ENCODE results near the gene GRIP1. TPM values are rescaled to one million over a fixed set of nuclear protein-coding genes. Genes with fewer than 3 reads are reported as not detected.

The GRIP1 gene
- total and polyA plus RNA-seq, 2 donors (not counting 1 experiment from before 2014, with no cell fraction given) = 0.12 TPM; not detected in 1

DNA sequence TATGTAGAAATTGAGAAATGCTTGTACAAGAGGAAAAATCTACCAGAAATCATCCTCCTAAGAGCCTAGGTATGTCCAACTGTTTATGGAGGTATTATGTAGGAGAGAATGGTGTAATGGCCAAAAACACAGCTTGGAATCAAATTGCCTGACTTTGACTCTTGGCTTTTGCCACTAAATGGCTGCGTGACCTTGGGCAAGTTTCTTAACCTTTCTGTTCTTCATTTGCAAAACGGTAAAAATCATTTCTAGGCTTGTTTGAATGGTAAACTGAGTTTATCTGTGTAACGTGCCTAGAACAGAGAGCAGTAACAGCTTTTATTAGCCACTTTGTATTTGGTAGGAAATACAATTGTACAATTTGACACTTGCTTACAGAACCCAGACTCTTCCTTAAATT lies 4.9 kb upstream of the GRIP1 start:
- Histone ChIP-seq H3K9ac (ENCODE audit: insufficient read depth, low read length) (no peak overlapping the region), H2AFZ (ENCODE audit: low read length) (no peak overlapping the region), H3K4me1 (ENCODE audit: control insufficient read depth, extremely low read depth, insufficient read depth, low read length) (no peaks in the 10 kb centered on the region), H3K36me3 (ENCODE audit: control insufficient read depth, insufficient read depth, low read length) (no peaks in the 10 kb centered on the region), H3K79me2 (ENCODE audit: control insufficient read depth, insufficient read depth, low read length) (no peaks in the 10 kb centered on the region), H4K20me1 (ENCODE audit: control insufficient read depth, extremely low read depth, insufficient read depth, low read length) (no peaks in the 10 kb centered on the region), H3K27me3 (ENCODE audit: control insufficient read depth, insufficient read depth, low read length) (peaks cover 11% of the 10 kb centered on the region), H3K9me3 (ENCODE audit: control insufficient read depth, insufficient read depth, low read depth, low read length) (no peaks in the 10 kb centered on the region), H3K27ac (ENCODE audit: insufficient read depth, low read length) (no peak overlapping the region), H3K4me2 (ENCODE audit: extremely low read depth, insufficient read depth, low read length) (no peak overlapping the region), H3K4me3 (replicated peaks in 1 of 4; ENCODE audit: control extremely low read depth in 1 of 4, insufficient read depth in 1 of 4, low read depth in 3 of 4, low read length in 4 of 4) (no peak overlapping the region)
- no peak for DNase-seq (ENCODE audit: low read depth in 2 of 2)
- no peak for TF ChIP-seq EZH2 (IDR thresholded peaks at IDR 0.05; ENCODE audit: low read length, missing control alignments)
- TF ChIP-seq, protein P1, sequence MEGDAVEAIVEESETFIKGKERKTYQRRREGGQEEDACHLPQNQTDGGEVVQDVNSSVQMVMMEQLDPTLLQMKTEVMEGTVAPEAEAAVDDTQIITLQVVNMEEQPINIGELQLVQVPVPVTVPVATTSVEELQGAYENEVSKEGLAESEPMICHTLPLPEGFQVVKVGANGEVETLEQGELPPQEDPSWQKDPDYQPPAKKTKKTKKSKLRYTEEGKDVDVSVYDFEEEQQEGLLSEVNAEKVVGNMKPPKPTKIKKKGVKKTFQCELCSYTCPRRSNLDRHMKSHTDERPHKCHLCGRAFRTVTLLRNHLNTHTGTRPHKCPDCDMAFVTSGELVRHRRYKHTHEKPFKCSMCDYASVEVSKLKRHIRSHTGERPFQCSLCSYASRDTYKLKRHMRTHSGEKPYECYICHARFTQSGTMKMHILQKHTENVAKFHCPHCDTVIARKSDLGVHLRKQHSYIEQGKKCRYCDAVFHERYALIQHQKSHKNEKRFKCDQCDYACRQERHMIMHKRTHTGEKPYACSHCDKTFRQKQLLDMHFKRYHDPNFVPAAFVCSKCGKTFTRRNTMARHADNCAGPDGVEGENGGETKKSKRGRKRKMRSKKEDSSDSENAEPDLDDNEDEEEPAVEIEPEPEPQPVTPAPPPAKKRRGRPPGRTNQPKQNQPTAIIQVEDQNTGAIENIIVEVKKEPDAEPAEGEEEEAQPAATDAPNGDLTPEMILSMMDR (conservative IDR thresholded peaks at IDR 0.05 in 1 of 2, IDR thresholded peaks at IDR 0.05 in 1 of 2; ENCODE audit: low read depth in 1 of 2, low read length in 2 of 2) = no peak

- no peak overlapping the region for H3K9ac ChIP-seq (ENCODE audit: insufficient read depth, low read length)
- no peak overlapping the region for H3K4me2 ChIP-seq (ENCODE audit: extremely low read depth, insufficient read depth, low read length)
- no peak overlapping the region for H3K27ac ChIP-seq (ENCODE audit: insufficient read depth, low read length)
- no peak overlapping the region for H2AFZ ChIP-seq (ENCODE audit: low read length)
- no peak overlapping the region for H3K4me3 ChIP-seq (replicated peaks in 1 of 4; ENCODE audit: control extremely low read depth in 1 of 4, insufficient read depth in 1 of 4, low read depth in 3 of 4, low read length in 4 of 4)
- H3K4me1 ChIP-seq (ENCODE audit: control insufficient read depth, extremely low read depth, insufficient read depth, low read length) = no peaks in the 10 kb centered on the region
- no peak for DNase-seq (ENCODE audit: low read depth in 2 of 2)
- peaks cover 14% of the 10 kb centered on the region for H3K27me3 ChIP-seq (ENCODE audit: control insufficient read depth, insufficient read depth, low read length)
- H4K20me1 ChIP-seq (ENCODE audit: control insufficient read depth, extremely low read depth, insufficient read depth, low read length) = no peaks in the 10 kb centered on the region
- H3K9me3 ChIP-seq (ENCODE audit: control insufficient read depth, insufficient read depth, low read depth, low read length) = no peaks in the 10 kb centered on the region
- TF ChIP-seq, protein P1 (conservative IDR thresholded peaks at IDR 0.05 in 1 of 2, IDR thresholded peaks at IDR 0.05 in 1 of 2; ENCODE audit: low read depth in 1 of 2, low read length in 2 of 2) = no peak
- TF ChIP-seq EZH2 (IDR thresholded peaks at IDR 0.05; ENCODE audit: low read length, missing control alignments) = no peak
- H3K36me3 ChIP-seq (ENCODE audit: control insufficient read depth, insufficient read depth, low read length) = no peaks in the 10 kb centered on the region
- no peaks in the 10 kb centered on the region for H3K79me2 ChIP-seq (ENCODE audit: control insufficient read depth, insufficient read depth, low read length)
Observed at GRCh38 chr12:66683073-66683472, 4.2 kb upstream of the GRIP1 start.

- no peak overlapping the region for H2AFZ ChIP-seq (ENCODE audit: low read length)
- H3K4me3 ChIP-seq (replicated peaks in 1 of 4; ENCODE audit: control extremely low read depth in 1 of 4, insufficient read depth in 1 of 4, low read depth in 3 of 4, low read length in 4 of 4) = no peak overlapping the region
- peaks cover 14% of the 10 kb centered on the region for H3K27me3 ChIP-seq (ENCODE audit: control insufficient read depth, insufficient read depth, low read length)
- no peaks in the 10 kb centered on the region for H3K9me3 ChIP-seq (ENCODE audit: control insufficient read depth, insufficient read depth, low read depth, low read length)
- no peak overlapping the region for H3K27ac ChIP-seq (ENCODE audit: insufficient read depth, low read length)
- DNase-seq (ENCODE audit: low read depth in 2 of 2) = no peak
- no peaks in the 10 kb centered on the region for H3K79me2 ChIP-seq (ENCODE audit: control insufficient read depth, insufficient read depth, low read length)
- TF ChIP-seq, protein P1 (conservative IDR thresholded peaks at IDR 0.05 in 1 of 2, IDR thresholded peaks at IDR 0.05 in 1 of 2; ENCODE audit: low read depth in 1 of 2, low read length in 2 of 2) = no peak
- TF ChIP-seq EZH2 (IDR thresholded peaks at IDR 0.05; ENCODE audit: low read length, missing control alignments) = no peak
- no peaks in the 10 kb centered on the region for H3K36me3 ChIP-seq (ENCODE audit: control insufficient read depth, insufficient read depth, low read length)
- no peaks in the 10 kb centered on the region for H4K20me1 ChIP-seq (ENCODE audit: control insufficient read depth, extremely low read depth, insufficient read depth, low read length)
- no peak overlapping the region for H3K9ac ChIP-seq (ENCODE audit: insufficient read depth, low read length)
- H3K4me1 ChIP-seq (ENCODE audit: control insufficient read depth, extremely low read depth, insufficient read depth, low read length) = no peaks in the 10 kb centered on the region
- no peak overlapping the region for H3K4me2 ChIP-seq (ENCODE audit: extremely low read depth, insufficient read depth, low read length)
Observed at GRCh38 chr12:66679461-66680084, 697 bp upstream of the GRIP1 start.
